Stimulated activated CD8-positive, alpha-beta memory T cell treated with anti-CD3 and anti-CD28 coated beads, Interleukin-2, amount 100 ng/mL, for 48 hours (primary cell): ENCODE results near the gene TOR4A.

Source experiments
- DNase-seq, 2 donors: peaks; one replicate each; pipeline ENCODE4 v3.0.0-alpha.2; 2020; ENCODE audit warnings: low read depth in 2 of 2

TOR4A gene

GRCh38 chr9:137306066-137306849, 28.7 kb downstream of the TOR4A start:
- no peak for DNase-seq

DNA sequence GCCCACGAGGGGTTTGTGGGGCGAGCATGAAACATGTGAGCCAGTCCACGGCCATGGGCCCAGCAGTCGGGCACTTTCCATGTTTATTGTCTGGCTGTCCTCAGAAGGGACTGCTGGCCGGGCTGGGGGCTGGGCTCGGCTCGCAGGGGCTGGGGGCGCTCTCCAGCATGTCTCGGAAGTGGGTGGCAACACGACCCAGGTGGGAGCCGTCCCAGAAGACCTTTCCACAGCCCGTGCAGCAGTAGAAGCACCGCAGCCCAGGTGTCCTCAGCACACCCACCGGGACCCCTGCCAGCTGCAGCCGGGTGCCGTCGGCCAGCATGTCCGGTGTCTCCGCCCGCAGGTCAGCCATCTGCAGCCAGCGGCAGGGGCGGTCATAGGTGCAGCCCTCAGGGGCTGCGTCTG, 29.3 kb downstream of the TOR4A start:
- DNase-seq: no peak

DNA sequence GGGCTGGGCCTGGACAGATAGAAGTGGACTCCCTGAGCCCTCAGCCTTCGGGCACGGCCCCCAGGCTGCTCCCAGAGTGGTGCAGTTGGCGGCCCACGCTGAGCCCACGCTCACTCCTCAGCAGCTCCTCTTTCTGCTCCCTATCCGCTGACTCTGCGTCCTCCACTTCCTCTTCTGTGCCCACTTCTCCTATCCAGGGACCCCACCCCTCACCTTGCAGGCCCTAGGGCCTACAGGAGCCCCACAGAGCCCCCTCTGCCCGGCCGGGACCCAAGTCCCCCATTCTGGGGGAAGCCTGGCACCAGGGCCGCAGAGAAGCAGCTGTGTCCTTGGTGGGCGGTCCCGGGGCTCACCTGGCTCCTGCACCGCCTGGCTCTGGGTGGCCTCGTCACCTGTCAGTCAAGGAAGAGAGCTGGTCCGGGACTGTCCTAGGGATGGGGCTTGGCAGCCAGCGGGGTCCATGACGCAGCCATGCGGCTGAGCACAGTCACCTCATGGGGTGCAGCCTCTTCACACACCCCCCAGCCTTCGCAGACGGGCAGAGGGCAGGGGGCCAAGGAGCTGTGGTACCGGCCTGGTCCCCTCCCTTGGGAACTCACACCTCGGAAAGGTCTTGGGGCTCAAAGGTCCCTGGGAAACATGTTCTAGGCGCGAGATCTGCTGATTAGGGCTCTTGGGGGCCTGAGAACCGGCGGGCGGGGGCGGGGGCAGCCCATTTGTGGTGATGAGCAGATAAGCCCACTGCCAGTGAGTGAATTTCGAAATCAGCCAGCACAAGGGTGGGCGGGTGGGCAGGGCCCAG, 29.9 kb downstream of the TOR4A start:
- no peak for DNase-seq

- DNase-seq: no peak
Observed at GRCh38 chr9:137308057-137308619, 30.6 kb downstream of the TOR4A start.

DNA sequence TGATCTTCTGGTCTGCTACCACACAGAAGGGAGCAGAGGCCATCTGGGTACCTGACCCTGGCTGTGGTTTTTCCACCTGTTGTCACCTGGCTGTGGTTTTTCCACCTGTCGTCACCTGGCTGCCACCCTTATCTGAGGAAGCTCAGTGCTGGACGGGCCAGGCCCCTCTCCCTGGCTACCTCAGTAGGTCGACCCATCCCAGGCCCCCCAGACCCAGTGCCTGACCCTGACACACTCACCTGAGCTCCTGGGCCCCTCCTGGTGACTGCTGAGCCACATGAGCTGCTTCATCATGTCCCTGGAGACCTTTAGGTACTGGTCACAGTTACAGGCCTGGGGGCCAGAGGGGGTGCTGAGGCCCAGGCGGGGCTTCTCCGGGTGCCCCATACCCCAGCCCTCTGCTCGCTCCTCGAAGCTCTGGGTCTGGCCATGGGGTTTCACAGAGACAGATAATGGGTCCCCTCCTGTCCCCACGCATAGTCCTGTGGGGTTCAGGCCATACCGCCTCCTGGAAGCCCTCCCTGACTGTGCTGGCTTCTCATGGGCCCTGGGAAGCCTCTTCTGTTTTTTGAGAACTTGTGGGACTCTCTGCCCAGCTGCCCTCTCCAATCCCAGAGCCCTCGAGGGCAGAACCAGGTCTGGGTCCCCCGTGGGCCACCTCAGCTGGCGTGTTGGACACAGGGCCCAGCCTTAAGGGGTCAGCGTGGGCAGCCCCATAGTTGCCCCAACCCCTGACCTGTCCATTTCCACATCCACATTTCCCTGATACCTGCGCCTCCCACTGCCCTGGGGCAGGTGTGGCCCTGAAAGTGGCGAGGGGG, 32.1 kb downstream of the TOR4A start:
- DNase-seq: no peak

- DNase-seq: no peak
Observed at GRCh38 chr9:137310189-137311052, 32.9 kb downstream of the TOR4A start.

GRCh38 chr9:137311171-137311985, 33.9 kb downstream of the TOR4A start:
- DNase-seq: no peak

- no peak for DNase-seq
Observed at GRCh38 chr9:137311986-137312851, 34.7 kb downstream of the TOR4A start.

- DNase-seq: no peak
Observed at GRCh38 chr9:137312852-137313325, 35.4 kb downstream of the TOR4A start.

- no peak for DNase-seq
Observed at GRCh38 chr9:137313326-137313936, 35.9 kb downstream of the TOR4A start.

- DNase-seq: no peak
Observed at GRCh38 chr9:137313956-137314560, 36.5 kb downstream of the TOR4A start.

DNA sequence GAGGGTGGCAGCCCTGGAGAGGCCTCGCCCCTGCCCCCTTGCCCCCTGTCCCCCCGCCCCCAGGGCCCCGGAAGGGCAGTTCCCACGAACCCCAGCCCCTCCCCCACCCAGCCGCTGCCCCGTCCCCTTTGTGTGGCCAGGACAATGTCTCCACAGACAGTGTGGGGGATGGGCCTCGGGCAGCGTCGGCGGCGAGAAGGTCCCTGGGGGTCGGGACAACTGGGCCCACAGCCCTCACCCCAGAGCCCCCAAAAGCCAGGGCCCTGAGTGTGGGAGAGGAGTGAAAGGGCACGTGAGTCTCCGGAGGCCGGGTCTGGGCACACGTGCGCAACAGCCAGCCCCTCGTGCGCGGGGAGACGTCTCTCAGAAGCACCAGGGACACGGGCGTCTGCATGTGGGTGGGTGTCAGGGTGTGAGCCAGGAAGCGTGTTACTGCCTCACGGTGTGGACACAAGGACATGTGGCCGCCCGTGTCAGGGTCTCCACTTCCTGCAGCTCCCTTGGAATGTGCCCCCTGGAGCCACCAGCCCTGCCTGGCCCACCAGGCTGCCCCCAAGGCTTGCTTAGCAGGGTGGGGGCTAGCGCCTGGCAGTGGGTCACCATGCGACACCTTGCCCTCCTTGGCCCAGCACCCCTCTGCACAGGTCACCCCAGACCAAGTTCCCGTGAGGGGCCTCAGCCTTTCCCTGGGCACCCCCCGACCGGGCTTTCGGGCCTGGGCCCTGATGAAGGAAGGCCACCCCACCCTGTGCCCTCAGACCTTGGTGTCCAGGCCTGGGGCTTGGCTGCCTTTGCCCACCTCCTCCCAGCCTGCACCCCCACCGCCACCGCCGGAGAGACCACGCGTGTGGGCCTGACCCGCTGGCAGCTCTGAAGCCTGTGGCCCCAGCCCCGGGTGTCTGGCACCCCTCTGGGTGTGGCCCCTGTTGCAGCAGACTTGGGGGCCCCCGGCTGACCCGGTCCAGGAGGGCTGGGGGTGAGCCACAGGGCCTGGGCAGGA, 37.3 kb downstream of the TOR4A start:
- no peak for DNase-seq

DNA sequence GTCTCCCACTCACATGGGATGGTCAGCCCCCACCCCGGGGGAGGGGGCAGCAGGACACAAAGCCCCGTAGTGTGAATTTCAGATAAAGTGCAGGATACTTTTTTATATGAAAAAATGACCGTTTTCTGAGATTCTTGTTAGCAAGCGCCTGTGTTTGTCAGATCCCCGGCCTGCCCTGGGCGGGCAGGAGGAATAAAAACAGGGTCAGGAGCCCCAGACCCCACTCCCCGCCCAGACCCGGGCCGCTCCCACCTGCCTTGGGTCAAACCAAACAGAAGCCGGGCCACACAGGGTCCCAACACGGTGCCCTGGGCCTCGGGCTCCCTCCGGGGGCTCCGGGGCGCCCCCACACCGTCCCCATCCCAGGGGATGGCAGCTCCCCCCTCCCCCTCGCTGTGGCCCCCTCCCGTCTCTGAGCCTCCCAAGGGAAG, 38.1 kb downstream of the TOR4A start:
- no peak for DNase-seq

DNA sequence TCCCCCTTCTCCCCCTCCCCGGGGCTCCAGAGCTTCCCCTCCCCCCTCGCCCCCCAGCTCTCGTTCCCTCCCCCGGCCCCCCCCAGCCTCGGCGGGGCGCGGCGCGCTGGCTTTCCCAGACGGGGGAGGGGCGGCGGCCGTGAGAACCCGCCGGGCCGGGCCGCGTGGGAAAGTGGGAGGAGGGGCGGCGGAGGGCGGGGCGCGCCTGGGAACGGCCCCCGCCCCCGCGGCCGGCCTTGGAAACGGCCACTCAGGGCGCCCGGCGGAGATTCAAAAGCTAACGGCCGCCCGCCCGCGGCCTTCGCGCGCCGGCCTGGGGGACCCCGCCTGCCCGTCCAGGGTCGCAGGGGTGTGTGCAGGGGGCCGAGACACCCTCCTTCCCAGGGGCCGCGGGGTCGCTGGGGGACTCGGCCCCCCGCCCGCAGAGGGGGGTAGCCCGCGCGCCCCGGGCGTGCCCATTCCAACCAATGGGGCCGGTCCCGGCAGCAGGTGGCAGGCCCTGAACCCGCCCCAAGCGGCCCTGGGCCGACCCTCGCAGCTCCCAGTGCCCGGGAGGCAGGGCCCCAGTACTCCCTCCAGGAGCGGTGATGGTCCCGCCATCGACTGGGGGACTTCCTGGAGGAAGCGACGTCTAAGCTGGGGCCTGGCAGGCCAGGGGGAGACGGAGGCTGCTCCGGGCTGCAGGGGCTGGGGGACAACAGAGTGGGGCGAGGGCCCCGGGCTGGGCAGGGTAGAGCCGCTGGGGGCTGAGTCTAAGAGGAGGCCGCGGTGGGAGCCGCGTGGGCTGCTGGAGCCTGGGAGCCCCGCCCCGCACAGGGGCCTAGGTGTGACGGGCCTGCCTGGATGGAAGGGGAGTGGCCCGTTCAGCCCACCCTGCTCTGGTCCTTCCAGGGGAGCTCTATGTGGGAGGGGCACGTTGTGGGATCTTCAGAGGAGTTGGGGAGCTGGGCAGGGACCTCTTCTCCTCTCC, 38.8 kb downstream of the TOR4A start:
- DNase-seq: no peak

DNA sequence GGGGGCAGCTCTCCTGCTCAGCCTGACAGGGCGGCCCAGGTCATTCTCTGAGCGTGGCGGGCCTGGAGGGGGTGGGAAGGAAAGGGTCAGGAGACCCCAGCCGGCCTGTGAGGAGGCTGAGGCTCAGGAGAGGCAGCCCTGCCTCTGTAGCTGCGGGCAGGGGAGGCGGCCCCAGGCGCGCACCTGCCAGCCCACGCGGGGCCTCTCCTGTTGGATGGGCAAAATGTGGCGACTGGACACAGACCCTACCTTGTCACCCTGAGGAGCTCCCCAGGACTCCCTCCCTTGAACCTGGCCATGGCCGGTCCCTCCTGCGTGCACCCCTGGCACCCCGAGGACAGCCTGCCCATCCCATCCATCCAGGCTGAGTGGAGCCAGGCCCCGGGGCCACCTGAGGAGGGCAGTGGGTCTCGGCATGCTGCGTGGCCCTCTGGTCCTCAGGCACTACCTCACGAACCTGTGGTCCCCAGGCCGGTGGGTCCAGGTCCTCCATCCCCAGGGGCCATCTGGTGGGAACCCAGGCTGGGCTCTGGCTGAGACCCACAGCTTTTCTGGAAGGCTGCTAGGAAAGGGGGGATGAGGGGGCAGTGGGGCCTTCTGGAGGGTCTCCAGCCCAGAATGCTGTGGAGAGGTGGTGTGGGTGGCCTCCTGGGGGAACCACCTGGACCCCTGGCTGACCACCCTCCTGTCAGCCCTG, 39.6 kb downstream of the TOR4A start:
- DNase-seq: no peak
